Glutamatergic neuron (in vitro differentiated cells): Measurements from ENCODE around the gene NPW. TPM values are rescaled to one million over a fixed set of nuclear protein-coding genes. Genes with fewer than 3 reads are reported as not detected.

Experiments used
- DNase-seq: peaks from one replicate; pipeline ENCODE4 v3.0.0; 2022
- H3K27ac Mint-ChIP-seq: one replicate; pipeline ENCODE4 v1.8.0; 2020; ENCODE audit warnings: mild to moderate bottlenecking, mixed read lengths, inconsistent platforms; ENCODE audit not compliant: unreplicated experiment
- H3K27me3 Mint-ChIP-seq: one replicate; pipeline ENCODE4 v1.8.0; 2020; ENCODE audit warnings: mild to moderate bottlenecking, moderate library complexity, mixed read lengths, inconsistent platforms; ENCODE audit not compliant: unreplicated experiment
- H3K36me3 Mint-ChIP-seq: one replicate; pipeline ENCODE4 v1.8.0; 2020; ENCODE audit warnings: mild to moderate bottlenecking, mixed read lengths, inconsistent platforms; ENCODE audit not compliant: unreplicated experiment
- H3K4me1 Mint-ChIP-seq: one replicate; pipeline ENCODE4 v1.8.0; 2020; ENCODE audit warnings: mild to moderate bottlenecking, low read depth, mixed read lengths, inconsistent platforms; ENCODE audit not compliant: unreplicated experiment
- H3K4me3 Mint-ChIP-seq: one replicate; pipeline ENCODE4 v1.8.0; 2020; ENCODE audit warnings: mild to moderate bottlenecking, mixed read lengths, inconsistent platforms; ENCODE audit not compliant: unreplicated experiment
- H3K9me3 Mint-ChIP-seq: one replicate; pipeline ENCODE4 v1.8.0; 2020; ENCODE audit warnings: mild to moderate bottlenecking, moderate library complexity, mixed read lengths, inconsistent platforms; ENCODE audit not compliant: unreplicated experiment
- total RNA-seq: library from RNA; stranded (reverse); fragmentation: NEBNext Ultra II Directional; extraction: Animal tissue kit (Norgen Biotek cat#: 25700); gene quantifications from one replicate; pipeline ENCODE4 v1.2.1, GENCODE V29; 2021; ENCODE audit not compliant: unreplicated experiment
- TF ChIP-seq, protein P1 (sequence below): fragments of 200-600 bp; sonication (generic); IDR thresholded peaks from one replicate; pipeline ENCODE4 v1.5.0; 2021; ENCODE audit not compliant: partially characterized antibody, unreplicated experiment

Gene NPW
- total RNA-seq, 1 donor from 2014 or later: 0.91 TPM

DNA sequence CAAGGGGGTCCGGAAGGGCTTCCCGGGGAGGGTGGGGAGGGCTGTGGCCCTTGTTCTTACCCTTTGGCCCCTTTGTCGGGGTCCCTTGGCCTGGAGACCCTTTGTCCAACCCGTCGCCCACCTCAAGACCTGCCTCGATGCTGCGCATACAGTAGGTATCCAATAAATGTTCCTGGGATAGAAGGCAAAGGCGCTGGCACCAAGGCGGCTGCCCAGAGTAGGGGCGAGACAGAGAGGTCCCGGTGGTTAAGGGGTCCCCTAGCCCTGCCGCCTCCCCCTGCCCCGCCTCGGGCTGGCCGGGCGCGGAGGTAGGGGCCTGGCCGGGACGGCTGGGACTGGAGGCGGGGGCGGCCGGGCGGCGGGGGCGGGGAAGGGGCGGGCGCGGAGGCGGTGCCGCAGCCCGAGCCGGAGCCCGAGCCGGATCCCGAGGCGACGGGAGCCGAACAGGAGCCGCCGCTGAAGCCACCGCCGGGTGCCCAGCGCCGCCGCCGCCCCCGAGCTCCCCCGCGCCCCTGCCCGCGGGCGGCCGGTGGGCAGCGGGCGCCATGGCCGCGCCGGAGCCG, 7.0 kb downstream of the NPW start, which contains the start of gene NHERF2:
NHERF2 (plus strand) TSS at position 442 of the 563 bp plus-strand sequence; CDS start at position 546, 104 bp downstream.
- DNase-seq: no peak
- peaks cover 6% of the 10 kb centered on the region for H3K4me1 Mint-ChIP-seq
- H3K9me3 Mint-ChIP-seq: peaks cover 10% of the 10 kb centered on the region
- peaks cover 12% of the 10 kb centered on the region for H3K27me3 Mint-ChIP-seq
- H3K36me3 Mint-ChIP-seq: no peaks in the 10 kb centered on the region
- peak within 1 kb of the TSS; percentile 52 for H3K27ac Mint-ChIP-seq
- TF ChIP-seq, protein P1, sequence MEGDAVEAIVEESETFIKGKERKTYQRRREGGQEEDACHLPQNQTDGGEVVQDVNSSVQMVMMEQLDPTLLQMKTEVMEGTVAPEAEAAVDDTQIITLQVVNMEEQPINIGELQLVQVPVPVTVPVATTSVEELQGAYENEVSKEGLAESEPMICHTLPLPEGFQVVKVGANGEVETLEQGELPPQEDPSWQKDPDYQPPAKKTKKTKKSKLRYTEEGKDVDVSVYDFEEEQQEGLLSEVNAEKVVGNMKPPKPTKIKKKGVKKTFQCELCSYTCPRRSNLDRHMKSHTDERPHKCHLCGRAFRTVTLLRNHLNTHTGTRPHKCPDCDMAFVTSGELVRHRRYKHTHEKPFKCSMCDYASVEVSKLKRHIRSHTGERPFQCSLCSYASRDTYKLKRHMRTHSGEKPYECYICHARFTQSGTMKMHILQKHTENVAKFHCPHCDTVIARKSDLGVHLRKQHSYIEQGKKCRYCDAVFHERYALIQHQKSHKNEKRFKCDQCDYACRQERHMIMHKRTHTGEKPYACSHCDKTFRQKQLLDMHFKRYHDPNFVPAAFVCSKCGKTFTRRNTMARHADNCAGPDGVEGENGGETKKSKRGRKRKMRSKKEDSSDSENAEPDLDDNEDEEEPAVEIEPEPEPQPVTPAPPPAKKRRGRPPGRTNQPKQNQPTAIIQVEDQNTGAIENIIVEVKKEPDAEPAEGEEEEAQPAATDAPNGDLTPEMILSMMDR: no peak
- H3K4me3 Mint-ChIP-seq: peak within 1 kb of the TSS; percentile 86

DNA sequence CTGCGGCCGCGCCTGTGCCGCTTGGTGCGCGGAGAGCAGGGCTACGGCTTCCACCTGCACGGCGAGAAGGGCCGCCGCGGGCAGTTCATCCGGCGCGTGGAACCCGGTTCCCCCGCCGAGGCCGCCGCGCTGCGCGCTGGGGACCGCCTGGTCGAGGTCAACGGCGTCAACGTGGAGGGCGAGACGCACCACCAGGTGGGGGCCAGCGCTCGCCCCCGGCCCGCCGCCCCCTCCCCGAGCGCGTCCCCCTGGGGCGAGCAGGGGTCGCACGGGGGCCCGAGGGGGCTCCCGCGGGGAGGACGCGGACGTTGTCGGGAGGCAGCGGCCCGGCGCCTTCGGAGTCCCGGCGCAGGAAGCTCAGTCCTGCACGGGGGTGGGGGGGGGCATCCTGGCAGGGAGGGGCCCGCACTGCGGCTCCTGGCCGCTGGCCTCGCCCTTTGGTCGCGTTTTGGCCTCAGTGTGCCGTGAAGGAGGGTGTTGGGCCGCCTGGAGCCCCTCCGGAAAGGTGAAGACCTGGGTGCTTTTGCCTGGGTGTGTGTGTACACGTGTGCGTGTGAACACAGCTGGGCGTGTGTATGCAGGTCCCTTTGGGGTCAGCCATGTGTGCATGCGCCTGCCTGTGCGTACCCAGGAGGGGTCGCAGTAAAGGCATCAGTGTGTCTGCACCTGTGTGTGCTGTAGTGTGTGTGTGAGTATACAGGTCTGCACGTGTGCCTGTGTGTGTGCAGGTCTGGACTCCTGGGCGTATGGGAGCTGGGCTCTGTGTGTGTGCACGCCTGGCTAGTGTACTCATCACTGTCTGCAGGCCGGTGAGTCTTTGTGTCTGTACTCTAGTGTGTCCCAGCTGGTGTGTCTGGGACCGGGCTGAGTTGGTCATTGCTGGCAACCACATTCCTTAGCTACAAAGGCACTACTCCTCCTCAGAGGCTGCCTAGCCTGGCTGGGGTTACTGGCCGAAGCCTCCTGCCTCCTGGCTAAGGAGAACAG, 7.7 kb downstream of the NPW start:
- Mint-ChIP-seq H3K4me3 (peak overlapping the region; percentile 86), H3K4me1 (peaks cover 6% of the 10 kb centered on the region), H3K9me3 (peaks cover 9% of the 10 kb centered on the region), H3K36me3 (no peaks in the 10 kb centered on the region), H3K27ac (peak overlapping the region; percentile 52), H3K27me3 (peaks cover 12% of the 10 kb centered on the region)
- DNase-seq: peak; percentile 48
- TF ChIP-seq, protein P1: no peak

GRCh38 chr16:2028146-2028545, 8.6 kb downstream of the NPW start:
- Mint-ChIP-seq H3K4me3 (peak overlapping the region; percentile 86), H3K27ac (no peak overlapping the region)

DNA sequence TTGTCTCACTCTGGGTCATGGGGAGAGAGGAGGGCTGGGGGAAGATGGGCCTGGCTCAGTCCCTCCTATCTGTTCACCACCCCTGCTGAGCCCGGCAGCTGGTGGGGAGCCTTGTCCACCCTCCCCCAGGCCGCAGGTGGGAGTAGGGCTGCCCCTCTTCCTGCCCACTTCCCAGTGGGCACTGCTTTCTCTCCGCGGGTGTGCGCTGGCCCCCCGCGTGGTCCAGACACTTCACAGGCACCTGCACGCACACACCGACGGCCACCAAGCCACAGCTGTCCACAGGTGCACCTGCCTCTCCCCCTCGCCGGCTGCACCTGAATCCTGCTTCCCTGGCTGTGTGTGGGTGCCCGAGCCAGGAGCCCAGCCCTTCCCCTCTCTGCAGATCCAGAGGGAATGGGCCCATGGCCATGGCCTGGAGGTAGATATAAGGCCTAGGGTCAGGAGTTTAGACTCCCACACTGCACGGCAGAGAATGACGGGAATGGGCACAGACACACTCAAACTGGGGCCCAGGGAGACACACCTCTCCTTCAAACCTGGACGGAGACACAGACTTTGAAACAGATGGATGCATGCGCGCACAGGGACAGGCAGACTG, 9.1 kb downstream of the NPW start:
- Mint-ChIP-seq H3K27me3 (peaks cover 12% of the 10 kb centered on the region), H3K9me3 (peaks cover 6% of the 10 kb centered on the region), H3K27ac (no peak overlapping the region), H3K4me1 (peaks cover 4% of the 10 kb centered on the region), H3K36me3 (no peaks in the 10 kb centered on the region), H3K4me3 (no peak overlapping the region)
- TF ChIP-seq, protein P1: no peak
- no peak for DNase-seq

More at GRCh38 chr16:2028146-2028545, 8.6 kb downstream of the NPW start:
- TF ChIP-seq, protein P1: no peak
- Mint-ChIP-seq H3K27me3 (peaks cover 12% of the 10 kb centered on the region), H3K9me3 (peaks cover 7% of the 10 kb centered on the region), H3K4me1 (peaks cover 4% of the 10 kb centered on the region), H3K36me3 (no peaks in the 10 kb centered on the region)
- no peak for DNase-seq
